ENCODE results near the gene SYNGR2. TPM values are rescaled to one million over a fixed set of nuclear protein-coding genes. Genes with fewer than 3 reads are reported as not detected.
"Not testable (repeated sequence)": the region's sequence is repeated elsewhere in the genome, so short reads cannot be mapped to it uniquely, and the experiment has no call there.

Gene SYNGR2
- total RNA-seq, 4 donors from 2014 or later: 40.6 to 70.2 (median 54.1) TPM

DNA sequence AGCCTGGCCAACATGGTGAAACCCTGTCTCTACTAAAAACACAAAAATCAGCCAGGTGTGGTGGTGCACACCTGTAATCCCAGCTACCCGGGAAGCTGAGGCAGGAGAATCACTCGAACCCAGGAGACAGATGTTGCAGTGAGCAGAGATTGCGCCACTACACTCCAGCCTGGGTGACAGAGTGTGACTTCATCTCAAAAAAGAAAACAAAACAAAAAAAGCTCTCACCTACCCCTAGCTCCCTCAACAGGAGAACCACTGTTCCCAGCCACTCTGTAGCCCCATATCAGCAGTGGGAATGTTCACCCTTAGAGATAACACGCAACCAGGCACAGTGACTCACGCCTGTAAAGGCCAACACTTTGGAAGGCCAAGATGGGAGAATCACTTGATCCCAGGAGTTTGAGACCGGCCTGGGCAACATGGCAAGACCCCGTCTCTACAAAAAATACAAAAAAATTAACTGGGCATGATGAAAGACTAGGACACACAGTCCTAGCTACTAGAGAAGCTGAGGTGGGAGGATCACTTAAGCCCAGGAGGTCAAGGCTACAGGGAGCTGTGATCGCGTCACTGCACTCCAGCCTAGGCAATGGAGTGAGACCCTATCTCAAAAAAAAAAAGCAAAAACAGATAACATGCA is 32.4 kb upstream of the SYNGR2 start:
- Histone ChIP-seq H3K4me1 (peaks cover 0 to 28% (median 23%) of the 10 kb centered on the region in 4 donors), H3K27ac (no peak overlapping the region), H3K9me3 (no peaks in the 10 kb centered on the region), H3K4me3 (no peak overlapping the region), H3K27me3 (no peaks in the 10 kb centered on the region), H3K36me3 (no peaks in the 10 kb centered on the region)
- no peak for DNase-seq (ENCODE audit: low spot score in 2 of 2)
- WGBS, 2 donors: 91 to 92% methylated on average over 9 of the region's 9 CpGs
- TF ChIP-seq, protein P1, sequence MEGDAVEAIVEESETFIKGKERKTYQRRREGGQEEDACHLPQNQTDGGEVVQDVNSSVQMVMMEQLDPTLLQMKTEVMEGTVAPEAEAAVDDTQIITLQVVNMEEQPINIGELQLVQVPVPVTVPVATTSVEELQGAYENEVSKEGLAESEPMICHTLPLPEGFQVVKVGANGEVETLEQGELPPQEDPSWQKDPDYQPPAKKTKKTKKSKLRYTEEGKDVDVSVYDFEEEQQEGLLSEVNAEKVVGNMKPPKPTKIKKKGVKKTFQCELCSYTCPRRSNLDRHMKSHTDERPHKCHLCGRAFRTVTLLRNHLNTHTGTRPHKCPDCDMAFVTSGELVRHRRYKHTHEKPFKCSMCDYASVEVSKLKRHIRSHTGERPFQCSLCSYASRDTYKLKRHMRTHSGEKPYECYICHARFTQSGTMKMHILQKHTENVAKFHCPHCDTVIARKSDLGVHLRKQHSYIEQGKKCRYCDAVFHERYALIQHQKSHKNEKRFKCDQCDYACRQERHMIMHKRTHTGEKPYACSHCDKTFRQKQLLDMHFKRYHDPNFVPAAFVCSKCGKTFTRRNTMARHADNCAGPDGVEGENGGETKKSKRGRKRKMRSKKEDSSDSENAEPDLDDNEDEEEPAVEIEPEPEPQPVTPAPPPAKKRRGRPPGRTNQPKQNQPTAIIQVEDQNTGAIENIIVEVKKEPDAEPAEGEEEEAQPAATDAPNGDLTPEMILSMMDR (IDR thresholded peaks at IDR 0.05): no peak
- TF ChIP-seq EP300 (IDR thresholded peaks at IDR 0.05): no peak
- no peak for TF ChIP-seq POLR2A (IDR thresholded peaks at IDR 0.05)

GRCh38 chr17:78137392-78138203 is 30.8 kb upstream of the SYNGR2 start:
- WGBS, 2 donors: 68 to 71% methylated on average over 22 to 26 of the region's 26 CpGs
- no peak overlapping the region for H3K27ac ChIP-seq
- DNase-seq (ENCODE audit: low spot score in 2 of 2): no peak
- H3K27me3 ChIP-seq: no peaks in the 10 kb centered on the region
- TF ChIP-seq, protein P1 (IDR thresholded peaks at IDR 0.05): peak in 1 of 5 experiments; percentile 33
- no peak for TF ChIP-seq EP300 (IDR thresholded peaks at IDR 0.05)
- TF ChIP-seq POLR2A (IDR thresholded peaks at IDR 0.05): no peak
- H3K4me3 ChIP-seq: no peak overlapping the region
- H3K9me3 ChIP-seq: no peaks in the 10 kb centered on the region
- no peaks in the 10 kb centered on the region for H3K36me3 ChIP-seq
- H3K4me1 ChIP-seq: peaks cover 0 to 25% (median 13%) of the 10 kb centered on the region in 4 donors

DNA sequence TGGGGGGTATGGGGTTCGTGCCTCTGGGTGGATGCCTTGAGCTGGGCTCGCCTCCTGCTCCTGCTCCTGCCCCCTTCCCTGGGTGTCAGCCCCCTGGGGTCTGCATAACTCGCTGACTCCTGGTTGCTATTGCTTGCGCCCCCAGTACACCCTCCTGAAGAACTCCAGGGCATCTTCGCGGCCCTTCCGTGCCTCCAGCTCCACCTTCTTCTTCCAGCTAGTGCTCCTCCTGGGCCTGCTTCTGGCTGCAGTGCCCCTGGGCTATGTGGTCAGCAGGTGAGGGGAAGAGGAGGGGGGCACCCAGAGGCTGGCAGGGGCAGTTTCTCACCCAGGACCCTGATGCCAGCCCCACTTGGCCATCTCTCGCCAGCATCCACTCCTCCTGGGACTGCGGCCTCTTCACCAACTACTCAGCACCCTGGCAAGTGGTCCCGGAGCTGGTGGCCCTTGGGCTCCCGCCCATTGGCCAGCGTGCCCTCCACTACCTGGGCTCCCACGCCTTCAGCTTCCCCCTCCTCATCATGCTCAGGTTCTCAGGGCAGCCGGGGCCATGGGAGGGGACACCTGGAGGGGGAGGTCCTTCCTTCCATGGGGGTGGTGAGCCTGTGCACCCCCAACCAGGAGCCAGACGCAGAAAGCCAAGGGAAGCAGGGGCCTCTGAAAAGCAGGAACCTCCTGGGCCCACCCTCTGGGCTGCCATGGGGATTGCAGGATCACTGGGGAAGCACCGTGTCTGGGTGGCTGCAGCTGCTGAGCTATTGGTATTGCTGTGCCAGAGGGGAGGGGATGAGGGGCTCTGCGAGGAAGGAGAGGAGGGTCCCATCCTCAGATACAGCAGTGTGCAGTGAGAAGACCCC is 29.9 kb upstream of the SYNGR2 start:
- H3K4me1 ChIP-seq: peaks cover 0 to 29% (median 13%) of the 10 kb centered on the region in 4 donors
- H3K27me3 ChIP-seq: no peaks in the 10 kb centered on the region
- no peaks in the 10 kb centered on the region for H3K9me3 ChIP-seq
- no peak overlapping the region for H3K4me3 ChIP-seq
- H3K27ac ChIP-seq: peak overlapping the region in 2 of 4 donors; percentile 44 to 52
- 85 to 90% methylated on average over 14 to 16 of the region's 17 CpGs for WGBS, 2 donors
- DNase-seq (ENCODE audit: low spot score in 2 of 2): no peak
- no peaks in the 10 kb centered on the region for H3K36me3 ChIP-seq
- TF ChIP-seq, protein P1 (IDR thresholded peaks at IDR 0.05): no peak
- TF ChIP-seq EP300 (IDR thresholded peaks at IDR 0.05) (no peak), POLR2A (IDR thresholded peaks at IDR 0.05) (no peak)

GRCh38 chr17:78139861-78140168 is 28.6 kb upstream of the SYNGR2 start:
- H3K27me3 ChIP-seq; H3K9me3 ChIP-seq; H3K36me3 ChIP-seq; DNase-seq (ENCODE audit: low spot score in 2 of 2); H3K4me3 ChIP-seq: not testable (repeated sequence)
- peak overlapping the region in 3 of 4 donors; percentile 44 to 70 (median 52) for H3K27ac ChIP-seq
- peaks cover 1 to 43% (median 19%) of the 10 kb centered on the region in 4 donors for H3K4me1 ChIP-seq
- 83% methylated on average over 12 of the region's 12 CpGs for WGBS, 2 donors

DNA sequence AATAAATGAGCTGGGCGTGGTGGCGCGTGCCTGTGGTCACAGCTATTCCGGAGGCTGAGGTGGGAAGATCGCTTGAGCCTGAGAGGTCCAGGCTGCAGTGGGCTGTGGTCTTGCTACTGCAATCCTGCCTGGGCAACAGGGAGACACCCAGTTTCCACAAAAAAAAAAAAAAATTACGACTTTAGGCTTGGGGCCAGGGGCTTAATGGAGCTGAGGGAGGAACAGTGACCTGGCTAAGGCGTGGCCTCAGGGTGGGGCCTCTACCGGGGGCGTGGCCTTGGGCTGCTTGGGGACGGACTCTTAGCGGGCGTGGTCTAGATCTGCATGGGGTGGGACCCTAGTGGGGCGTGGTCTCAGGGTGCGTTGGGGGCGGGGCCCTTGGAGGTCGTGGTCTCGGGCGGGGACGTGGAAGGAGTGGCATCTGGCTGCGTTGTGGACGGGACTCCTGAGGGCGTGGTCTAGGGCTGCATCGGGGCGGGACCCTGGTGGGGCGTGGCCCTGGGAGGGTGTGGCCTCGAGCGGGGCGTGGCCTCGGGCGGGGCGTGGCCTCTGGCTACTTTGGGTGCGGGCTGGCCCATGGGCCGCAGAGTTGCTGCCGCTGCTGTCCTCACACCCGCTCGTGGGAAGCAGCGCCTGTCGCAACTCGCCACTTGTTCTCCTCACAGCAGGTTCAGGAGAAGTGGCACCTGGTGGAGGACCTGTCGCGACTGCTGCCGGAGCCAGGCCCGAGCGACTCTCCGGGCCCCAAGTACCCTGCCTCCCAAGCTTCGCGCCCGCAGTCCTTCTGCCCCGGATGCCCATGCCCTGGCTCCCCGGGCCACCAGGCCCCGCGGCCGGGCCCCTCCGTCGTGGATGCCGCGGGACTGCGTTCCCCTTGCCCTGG is 28.0 kb upstream of the SYNGR2 start:
- peaks cover 7 to 49% (median 25%) of the 10 kb centered on the region in 4 donors for H3K4me1 ChIP-seq
- H3K36me3 ChIP-seq: no peaks in the 10 kb centered on the region
- WGBS, 2 donors: 22 to 33% methylated on average over 47 to 55 of the region's 58 CpGs
- peak; percentile 86 to 88 for DNase-seq (ENCODE audit: low spot score in 2 of 2)
- peak in 1 of 2 donors; percentile 38 for TF ChIP-seq POLR2A (IDR thresholded peaks at IDR 0.05)
- TF ChIP-seq, protein P1 (IDR thresholded peaks at IDR 0.05): no peak
- H3K4me3 ChIP-seq: peak overlapping the region in 1 of 4 donors; percentile 20
- H3K27me3 ChIP-seq: no peaks in the 10 kb centered on the region
- peak overlapping the region in 3 of 4 donors; percentile 44 to 70 (median 52) for H3K27ac ChIP-seq
- H3K9me3 ChIP-seq: no peaks in the 10 kb centered on the region

Data from tibial nerve (tissue), 4 donors.